Activated CD4-positive, CD25-positive, alpha-beta regulatory T cell treated with anti-CD3 and anti-CD28 coated beads, Interleukin-2, amount 50 U/mL, for 16 hours (primary cell): ENCODE data around the gene EFNA1.
A peak's percentile ranks its signal among the peaks of the same experiment; 100 is the strongest.

ENCODE experiments used
- DNase-seq: peaks from one replicate; pipeline ENCODE4 v3.0.0-alpha.2; 2020; ENCODE audit warnings: low read depth, low spot score

EFNA1 gene

GRCh38 chr1:155174324-155175280 is 46.9 kb downstream of the EFNA1 start:
- DNase-seq = no peak

DNA sequence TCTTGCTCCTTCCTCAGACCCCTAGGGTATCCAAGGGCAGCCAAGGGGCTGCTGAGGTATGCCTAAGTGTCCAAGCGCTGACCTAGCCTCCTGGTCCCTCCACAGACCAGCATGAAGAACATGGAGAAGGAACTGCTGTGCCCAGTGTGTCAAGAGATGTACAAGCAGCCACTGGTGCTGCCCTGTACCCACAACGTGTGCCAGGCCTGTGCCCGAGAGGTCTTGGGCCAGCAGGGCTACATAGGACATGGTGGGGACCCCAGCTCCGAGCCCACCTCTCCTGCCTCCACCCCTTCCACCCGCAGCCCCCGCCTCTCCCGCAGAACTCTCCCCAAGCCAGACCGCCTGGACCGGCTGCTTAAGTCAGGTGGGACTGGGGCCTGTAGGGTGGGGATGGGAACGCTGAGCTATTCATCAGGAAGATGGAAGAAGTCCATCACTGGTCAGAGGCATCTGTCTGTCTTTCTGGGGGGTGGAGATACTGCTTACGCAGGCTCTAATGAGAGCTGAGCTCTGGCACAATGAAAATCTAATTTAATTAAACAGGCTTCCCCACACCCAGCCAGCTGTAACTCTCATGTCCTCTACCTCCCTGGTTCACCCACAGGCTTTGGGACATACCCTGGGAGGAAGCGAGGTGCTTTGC is 47.7 kb downstream of the EFNA1 start:
- no peak for DNase-seq

- DNase-seq = no peak
Measured at GRCh38 chr1:155175927-155176371, 48.3 kb downstream of the EFNA1 start.

DNA sequence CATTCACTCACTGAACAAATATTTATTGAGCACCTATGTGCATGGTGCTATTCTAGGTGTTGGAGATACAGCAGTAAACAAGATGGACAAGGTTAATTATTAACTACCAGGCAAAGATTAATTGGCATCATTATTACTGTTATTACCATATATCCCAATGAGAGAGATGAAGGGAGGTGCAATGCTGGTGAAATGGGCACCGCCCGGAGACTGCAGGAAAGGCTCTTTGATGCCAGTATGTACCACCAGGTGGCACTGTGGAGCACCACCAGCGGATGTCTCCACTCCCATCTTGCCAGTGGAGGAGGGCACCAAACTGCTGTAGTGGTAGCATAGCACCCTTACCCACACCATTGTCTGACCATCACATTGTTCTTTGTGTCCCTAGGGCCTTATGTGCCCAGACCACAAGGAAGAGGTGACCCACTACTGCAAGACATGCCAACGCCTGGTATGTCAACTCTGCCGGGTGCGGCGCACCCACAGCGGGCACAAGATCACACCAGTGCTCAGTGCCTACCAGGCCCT is 48.9 kb downstream of the EFNA1 start:
- peak; percentile 71 for DNase-seq

- no peak for DNase-seq
Measured at GRCh38 chr1:155177192-155177917, 49.7 kb downstream of the EFNA1 start.

DNA sequence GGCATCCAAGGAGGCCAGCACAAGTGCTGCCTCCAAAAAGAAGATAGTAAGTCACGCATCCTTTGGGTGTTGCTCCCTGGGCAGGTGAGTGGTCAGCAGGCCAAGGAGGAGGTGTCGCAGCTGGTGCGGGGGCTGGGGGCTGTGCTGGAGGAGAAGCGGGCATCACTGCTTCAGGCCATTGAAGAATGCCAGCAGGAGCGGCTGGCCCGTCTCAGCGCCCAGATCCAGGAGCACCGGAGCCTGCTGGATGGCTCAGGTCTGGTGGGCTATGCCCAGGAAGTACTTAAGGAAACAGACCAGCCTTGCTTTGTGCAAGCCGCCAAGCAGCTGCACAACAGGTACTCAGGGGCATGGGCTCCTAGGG is 50.2 kb downstream of the EFNA1 start:
- DNase-seq = no peak

GRCh38 chr1:155178441-155179111 is 50.9 kb downstream of the EFNA1 start:
- DNase-seq = no peak

DNA sequence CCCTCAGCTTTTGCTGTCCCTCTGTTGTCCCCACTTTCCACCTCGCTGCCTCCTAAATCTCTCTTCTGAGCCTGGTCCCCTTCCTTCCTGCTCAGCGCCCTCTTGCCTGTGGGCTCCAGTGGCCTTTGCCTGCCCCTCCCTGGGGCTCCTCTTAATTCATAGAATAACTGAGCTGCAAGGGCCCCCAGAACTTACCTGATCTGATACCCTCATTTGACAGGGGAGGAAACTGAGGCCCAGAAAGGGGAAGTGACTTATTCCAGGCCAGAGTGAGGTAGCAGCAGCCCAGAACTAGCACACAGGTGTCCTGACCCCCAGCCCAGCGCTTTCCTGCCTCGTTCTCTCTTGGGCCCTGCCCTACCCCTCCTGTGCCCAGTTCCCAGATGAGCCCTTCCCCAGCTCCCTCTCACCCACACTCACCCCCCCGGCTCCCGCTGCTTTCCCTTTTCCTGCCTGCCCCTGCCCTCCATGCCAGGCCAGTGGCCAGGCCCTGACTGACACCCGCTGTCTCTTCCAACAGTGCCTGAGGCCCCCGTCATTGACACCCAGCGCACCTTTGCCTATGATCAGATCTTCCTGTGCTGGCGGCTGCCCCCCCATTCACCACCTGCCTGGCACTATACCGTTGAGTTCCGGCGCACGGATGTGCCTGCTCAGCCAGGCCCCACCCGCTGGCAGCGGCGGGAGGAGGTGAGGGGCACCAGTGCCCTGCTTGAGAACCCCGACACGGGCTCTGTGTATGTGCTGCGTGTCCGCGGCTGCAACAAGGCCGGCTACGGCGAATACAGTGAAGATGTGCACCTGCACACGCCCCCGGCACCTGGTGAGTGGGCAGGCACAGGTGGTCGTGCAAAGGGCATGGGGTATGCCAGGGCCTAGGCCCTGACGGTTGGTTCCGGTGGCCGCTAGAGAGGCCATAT is 51.7 kb downstream of the EFNA1 start:
- DNase-seq = no peak

DNA sequence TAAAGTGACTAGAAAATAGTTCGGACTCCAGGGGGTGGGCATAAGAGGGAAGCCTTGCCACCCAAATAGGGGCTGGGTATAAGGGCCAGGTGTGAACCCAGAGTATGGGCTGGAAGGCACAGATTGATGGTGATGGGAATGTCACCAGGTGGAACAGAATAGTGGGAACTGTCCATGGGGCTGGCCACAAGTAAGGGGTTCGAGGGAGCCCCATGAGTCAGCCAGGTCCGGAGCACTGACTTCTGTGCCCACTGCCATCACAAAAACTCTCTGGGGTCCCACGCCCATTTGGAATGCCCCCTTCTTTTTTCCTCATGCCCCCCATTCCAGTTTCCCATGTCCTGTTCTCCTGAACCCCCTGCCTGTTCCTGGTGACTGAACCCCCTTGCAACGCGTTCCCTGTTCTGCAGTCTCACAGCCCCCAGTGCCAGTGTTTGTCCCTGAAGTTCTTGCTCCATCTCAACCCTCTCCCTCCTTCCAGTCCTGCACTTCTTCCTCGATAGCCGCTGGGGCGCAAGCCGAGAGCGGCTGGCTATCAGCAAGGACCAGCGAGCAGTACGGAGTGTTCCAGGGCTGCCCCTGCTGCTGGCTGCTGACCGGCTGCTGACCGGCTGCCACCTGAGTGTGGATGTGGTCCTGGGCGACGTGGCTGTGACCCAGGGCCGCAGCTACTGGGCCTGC is 53.8 kb downstream of the EFNA1 start:
- DNase-seq = no peak

DNA sequence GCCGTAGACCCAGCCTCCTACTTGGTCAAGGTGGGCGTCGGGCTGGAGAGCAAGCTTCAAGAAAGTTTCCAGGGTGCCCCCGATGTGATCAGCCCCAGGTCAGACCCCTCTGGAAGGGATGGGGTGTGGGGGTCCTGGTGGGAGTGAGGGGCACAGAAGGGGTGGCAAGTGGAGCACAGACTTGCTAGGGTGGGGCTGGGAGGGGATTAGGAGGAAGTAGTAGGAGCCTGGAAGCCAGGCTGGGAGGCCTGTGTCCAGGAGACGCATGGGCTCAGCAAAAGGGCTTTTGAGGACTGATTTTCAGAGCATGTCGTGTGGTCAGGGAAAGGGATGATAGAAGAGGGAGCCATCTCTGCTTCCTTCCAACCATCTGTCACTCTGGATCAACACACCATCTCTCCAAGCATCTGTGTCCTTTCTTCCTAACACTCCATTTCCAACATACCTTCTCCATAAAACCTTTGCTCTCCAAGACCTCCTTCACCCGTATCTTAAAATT is 54.4 kb downstream of the EFNA1 start:
- no peak for DNase-seq

- DNase-seq = no peak
Measured at GRCh38 chr1:155183775-155184221, 56.1 kb downstream of the EFNA1 start.

DNA sequence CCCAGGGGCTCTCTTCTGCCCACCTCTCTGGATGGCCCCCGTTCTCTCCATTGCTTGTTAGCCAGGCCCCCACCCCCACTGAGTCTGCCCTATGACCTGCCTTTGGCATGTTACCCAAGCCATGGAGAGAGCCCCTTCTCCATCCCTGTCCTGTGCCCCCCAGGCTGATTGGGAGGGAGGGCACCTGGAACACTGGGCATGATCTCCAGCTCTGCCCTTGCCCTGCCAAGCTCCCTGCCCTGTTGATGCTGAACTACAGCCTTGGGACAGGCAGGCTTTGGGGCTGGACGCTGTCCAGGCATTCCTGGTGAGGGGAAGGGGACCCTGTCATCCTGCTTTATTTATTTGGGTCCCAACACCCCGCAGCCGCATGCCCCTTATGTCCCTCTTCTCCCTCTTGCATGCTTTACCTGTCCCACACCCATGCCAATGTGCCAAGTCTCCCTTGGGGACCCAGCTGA is 56.7 kb downstream of the EFNA1 start:
- no peak for DNase-seq
